ENCODE results near the gene RFX7.
A peak's percentile ranks its signal among the peaks of the same experiment; 100 is the strongest.

RFX7 gene

DNA sequence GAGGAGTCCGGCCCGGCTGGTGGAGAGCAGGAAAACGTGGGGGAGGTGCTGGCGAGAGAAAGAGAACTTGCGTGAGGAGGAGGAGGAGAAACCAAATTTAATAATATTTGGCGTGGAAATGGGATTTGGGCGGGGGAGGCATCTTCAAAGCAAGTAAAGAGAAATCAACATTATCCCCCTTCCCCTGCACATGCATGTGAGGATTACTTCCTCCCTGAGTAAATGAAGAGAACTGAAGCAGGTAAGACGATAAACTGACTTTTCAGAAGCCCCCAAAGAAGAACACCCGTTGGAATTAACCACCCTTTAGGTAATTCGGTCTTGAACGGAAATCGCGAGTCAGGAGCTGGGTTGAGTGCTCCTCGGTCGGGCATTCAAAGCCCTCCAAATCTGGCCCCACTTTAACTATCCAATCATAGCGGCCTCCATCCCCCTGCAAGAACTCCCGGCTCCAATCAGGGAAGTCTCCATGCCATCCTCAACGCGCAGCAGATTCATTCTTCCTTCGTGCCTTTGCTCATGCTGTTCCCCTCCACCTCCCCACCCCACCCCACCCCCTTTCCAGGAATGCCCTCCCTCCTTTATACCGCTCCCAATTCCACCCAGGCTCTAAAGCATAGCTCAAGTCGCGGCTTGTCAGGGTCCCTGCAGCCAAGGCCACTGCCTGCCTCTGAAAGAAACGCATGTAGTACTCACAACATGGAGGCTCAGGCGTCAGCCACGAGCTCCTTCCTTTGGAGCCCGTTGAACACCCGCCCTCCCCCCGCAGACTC, 545 bp upstream of the RFX7 start:
- DNase-seq: peak; percentile 69

DNA sequence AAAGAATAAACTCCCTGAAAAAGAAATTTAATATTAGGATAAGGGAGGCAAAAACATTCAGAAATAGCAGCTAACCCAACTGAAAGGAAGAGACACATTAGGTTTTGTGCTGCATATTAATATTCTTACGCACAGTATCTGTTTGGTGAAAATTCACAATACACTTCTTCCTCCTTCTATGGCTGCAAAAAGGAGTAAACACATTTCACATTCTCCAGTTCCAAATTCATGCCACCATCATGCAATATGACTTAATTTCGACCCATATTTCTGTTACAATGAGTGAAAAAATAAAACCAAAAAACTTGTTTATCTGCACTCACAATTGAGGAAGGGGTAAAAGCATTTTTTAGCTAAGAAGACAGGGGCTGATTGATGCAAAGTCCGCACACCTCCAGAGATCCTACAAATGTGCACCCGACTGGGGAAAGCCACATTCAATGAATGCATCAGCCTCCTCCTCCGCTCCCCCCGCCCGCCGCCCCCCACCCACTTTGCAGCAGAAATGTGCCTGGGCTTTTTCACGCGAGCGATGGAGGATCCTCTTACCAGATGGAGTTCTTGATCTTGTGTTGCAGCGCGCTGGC, 1.0 kb downstream of the RFX7 start:
- peak; percentile 67 for DNase-seq

DNA sequence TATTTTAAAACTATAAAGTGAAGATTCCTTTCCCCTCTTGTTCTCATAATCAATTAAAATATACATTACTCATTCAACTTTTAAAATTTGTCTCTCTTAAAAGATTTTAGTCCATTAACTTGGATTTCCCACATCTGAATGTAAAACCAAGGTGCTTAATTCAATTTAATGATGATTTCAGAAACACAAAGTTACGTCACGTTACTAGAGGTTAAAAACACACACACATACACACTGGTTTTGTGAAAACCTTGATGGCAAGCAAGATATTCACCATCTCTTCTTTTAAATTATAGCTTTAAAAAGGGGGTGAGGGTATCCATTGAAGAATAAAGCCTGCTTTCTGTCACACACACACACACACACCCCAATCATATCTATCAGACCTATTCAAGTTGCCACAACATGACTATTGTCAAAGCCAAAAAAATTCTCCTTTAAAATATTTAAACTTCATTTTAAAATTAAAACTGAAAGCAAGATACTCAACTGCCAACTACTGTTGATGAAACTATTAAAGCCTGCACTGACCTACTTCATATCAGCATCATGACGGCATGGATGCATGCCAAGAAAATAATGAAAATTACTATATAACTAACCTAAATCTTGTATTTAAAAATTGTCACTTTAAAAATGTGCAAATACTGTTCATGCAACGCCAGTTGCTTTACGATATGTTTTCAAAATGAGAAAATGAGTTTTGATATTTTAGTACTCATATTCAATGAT, 2.1 kb downstream of the RFX7 start:
- DNase-seq: no peak

DNA sequence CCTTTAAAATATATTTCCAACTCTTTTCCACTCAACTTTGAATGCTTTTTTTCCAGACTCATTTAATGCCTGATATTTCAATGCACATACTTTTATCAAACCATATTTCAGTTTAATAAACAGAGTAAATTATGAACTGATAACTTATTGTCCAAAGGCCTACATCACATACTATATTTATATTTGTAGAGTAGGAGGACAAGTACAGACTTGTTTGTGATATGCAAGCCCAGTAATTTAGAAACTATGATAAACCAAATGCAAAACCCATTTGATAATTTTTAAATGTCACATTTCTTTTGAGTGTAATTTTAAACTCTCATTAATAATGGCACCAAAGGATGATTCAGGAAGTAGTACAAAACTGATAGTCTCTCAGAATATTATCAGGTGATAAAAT, 3.3 kb downstream of the RFX7 start:
- no peak for DNase-seq

DNA sequence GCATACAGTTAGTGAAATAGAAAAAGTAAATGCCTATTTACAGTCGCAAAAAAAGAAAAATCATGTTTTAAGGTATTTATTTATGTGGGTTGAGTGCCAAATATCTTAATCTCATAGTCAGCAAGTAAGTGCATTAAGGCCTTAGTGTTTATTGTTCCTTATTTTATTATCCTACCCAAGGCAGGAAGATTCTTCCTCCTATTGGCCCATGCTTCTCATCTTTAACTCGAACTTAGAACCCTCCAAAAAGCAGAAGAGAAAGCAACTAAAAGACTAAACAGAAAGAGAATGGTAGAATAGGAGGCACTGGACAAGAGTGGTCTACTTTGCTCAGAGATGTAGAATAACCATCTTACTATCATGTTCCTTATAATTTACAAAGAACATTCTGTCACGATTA, 7.5 kb downstream of the RFX7 start:
- no peak for DNase-seq

DNA sequence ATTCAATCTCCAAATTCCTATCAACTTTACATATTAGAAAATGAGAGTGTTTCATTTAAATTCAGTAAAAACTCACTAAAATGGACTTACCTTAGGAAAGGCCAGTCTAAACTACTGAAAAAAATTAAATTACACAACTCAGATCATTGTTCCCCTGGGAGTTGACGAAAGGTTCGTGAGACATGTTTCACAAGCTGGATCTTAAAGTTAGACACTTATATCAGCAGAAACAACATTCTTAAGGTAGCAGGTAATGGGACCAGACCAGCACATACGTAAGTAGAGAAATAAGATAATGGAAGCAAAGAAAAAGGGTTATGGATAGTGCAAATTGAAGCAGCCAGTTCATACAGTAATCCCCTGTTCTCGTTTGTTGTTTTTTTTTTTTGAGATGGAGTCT, 8.9 kb downstream of the RFX7 start:
- no peak for DNase-seq

DNA sequence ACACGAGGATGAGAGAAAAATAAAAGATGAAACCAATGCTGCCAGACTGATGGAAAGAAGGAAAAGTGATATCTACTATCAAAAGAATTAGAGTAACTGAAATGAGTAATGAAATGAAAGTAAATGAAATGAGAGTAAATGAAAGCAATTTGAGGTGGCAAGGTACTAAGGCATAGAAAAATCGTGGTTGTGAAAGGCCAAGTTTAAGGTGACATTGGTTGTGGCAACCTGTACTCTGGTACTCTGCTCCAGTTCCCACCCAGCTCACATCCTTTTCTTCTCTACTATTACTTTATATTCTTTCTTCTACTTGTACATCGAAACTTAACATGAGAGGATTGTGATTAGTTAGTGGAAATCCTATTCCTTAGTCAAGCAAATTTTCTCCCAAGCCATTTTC, 10.1 kb downstream of the RFX7 start:
- DNase-seq: no peak

DNA sequence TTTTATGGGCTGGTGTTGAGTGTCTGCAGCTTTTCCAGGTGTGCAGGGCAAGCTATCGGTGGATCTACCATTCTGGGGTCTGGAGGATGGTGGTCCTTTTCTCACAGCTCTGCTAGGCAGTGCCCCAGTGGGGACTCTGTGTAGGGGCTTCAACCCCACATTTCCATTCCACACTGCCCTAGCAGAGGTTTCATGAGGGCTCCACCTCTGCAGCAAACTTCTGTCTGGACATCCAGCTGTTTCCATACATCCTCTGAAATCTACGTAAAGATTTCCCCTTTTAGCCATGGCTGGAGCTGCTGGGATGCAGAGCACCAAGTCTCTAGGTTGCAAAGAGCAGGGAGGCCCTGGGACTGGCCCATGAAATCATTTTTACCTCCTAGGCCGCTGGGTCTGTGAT, 11.6 kb downstream of the RFX7 start:
- DNase-seq: no peak

DNA sequence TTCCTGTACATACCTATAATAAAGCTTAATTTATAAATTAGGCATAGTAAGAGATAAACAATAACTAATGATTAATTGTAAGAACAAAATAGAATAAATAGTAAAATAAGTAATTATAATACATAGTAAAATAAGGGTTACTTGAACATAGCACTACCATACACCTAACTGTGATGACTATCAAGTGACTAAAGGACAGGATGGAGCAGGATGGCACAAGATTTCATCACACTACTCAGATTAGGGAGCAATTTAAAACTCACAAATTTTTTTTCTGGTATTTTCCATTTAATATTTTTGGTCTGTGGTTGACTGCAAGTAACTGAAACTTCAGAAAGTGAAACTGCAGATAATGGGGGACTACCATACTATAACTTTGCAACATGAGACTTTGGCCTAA, 14.8 kb downstream of the RFX7 start:
- DNase-seq: no peak

DNA sequence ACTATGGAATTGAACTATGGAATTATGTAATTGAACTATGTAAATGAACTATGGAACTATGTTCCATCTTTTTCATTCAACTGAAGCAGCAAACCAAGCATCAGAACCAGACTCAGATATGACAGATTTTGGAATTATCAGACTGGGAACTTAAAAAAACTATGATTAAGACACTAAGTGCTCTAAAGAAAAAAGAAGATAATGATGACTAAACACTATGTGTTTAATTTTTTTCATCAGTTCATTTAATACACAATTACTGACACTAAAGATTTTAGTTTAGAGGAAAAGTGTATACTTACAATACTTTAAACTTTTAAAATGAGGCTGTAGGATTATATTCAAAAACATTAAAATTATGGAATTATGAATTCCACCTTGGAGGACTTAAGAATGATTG, 15.3 kb downstream of the RFX7 start:
- no peak for DNase-seq

DNA sequence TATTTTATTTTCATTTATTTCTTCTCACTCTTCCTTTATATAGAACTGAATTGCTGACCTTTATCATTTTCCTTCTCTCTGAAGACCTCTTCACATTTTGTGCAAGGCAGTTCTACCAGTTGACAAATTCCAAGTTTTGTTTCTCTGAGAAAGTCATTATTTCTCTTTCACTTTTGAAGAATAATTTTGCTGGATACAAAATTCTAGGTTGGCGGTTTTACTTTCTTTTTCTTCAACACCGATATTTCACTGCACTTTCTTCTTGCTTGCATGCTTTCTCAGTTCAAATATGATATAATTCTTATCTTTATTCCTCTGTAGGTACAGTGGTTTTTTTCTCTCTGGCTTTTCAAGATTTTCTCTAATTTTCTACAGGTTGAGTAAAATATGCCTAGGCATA, 15.9 kb downstream of the RFX7 start:
- DNase-seq: no peak

DNA sequence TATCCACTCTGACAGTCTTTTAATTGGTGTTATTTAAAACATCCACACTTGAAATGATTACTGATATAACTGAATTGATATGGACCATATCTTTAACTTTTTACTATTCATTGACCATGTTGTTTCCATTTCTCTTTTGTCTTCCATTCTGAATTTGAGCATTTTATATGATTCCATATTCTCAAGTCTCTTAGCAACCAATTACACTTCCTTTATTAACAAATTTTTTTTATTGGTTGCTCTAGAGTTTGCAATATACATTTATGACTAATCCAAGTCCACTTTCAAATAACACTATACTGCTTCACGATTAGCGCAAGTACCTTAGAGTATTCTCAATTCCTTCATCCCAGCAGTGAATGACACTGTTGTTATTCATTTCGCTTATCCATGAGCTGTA, 16.4 kb downstream of the RFX7 start:
- no peak for DNase-seq

DNA sequence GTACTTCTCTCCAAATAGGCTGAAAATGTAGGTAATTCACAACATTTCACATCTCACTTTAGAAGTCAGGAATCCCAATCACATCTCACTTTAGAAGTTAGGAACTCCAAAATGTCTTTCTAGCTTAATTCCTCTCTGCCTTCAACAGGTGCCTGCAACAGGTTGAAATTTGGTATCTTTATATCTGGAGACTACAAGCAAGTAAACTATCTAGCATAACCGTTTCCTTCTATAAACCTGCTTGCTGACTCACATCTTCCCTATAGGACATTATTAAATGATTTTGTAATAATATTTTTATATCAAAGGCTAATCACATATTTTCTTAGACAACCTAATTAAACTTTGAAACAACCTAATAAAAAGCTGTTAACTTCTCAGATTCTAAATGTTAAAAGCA, 18.2 kb downstream of the RFX7 start:
- DNase-seq: no peak

DNA sequence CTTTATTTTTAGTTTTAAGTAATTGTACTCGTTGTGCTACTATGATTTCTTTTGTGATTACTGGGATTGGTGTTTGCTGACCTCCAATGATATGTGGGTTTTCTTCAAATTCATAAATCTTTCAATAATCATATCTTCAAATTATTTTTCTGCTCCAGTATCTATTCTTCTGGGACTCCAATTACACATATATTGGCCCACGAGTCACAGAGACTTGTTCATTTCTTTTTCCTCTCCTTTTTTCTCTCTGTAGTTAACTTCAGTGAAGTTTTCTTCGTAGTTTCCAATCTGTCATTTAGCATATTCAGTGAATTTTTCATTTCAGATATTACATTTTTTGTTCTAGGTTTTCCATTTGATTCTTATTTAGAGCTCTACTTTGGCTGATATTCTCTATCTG, 21.4 kb downstream of the RFX7 start:
- no peak for DNase-seq

DNA sequence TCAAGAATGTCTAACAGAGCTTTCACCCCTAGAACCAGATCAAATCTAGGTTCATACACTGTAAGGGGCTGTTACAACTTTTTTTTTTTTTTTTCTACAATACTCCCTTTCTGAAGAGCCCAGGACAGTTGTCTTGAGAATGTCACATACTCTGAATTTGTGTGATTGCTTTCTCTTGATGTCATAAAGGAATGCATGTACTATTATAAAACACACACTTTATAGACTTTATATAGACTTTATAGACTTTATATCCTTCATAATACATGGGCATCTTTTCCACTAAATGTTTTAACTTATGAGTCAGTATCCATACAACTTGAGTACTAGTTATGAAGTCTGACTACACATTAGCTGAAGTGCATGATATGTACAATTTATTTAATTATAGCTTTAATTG, 26.3 kb downstream of the RFX7 start:
- DNase-seq: no peak

DNA sequence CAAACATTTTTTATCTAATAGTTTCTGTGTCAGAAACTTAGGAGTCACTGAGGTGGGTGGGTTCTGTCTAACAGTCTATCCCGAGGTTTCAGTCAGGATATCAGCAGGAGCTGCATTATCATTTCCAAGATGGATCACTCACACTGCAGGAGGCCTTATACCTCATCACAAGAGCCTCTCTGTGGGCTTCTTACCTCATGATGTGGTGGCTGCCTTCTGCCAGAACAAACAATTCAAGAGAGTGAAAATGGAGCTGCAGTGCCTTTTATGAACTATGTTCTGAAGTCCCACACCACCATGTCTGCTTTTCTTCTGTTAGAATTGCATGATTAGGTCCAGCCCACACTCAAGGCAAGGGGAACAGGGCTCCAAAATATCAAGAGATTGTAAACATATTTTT, 27.9 kb downstream of the RFX7 start:
- DNase-seq: no peak

DNA sequence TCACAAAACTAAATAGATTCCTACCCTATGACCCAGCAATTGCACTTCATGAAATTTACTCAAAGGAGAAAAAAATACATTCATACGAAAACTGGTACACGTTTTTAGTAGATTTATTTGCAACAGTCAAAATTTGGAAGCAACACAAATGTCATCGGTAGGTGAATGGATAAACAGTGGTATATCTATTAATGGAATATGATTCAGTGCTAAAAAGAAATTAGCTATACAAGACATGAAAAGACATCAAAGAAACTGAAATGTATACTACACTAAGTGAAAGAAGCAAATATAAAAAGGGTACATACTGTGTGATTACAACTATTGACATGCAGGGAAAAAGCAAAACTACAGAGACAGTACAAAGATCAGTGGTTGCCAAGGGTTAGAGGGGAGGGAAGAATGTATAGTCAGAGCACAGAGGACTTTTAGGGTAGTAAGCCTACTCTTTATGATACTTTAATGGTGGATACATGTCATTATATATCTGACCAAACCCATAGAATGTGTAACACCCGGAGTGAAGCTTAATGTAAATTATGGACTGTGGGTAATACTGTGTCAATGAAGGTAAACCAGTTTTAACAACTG, 31.6 kb downstream of the RFX7 start:
- no peak for DNase-seq

DNA sequence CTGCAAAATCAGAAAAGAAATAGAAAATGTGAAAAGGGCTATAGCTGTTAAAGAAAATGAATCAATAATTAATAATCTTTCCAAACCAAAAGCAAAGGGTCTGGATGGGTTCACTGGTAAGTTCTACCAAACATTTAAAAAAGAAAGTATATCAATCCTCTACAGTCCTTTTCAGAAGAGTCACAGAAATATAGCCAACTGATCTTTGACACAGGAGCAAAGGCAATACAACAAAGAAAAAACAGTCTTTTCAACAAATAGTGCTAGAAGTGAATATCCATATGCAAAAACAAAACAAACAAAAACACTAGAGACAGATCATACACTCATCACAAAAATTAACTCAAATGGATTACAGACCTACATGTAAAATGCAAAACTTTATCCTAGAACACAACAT, 32.6 kb downstream of the RFX7 start:
- no peak for DNase-seq

DNA sequence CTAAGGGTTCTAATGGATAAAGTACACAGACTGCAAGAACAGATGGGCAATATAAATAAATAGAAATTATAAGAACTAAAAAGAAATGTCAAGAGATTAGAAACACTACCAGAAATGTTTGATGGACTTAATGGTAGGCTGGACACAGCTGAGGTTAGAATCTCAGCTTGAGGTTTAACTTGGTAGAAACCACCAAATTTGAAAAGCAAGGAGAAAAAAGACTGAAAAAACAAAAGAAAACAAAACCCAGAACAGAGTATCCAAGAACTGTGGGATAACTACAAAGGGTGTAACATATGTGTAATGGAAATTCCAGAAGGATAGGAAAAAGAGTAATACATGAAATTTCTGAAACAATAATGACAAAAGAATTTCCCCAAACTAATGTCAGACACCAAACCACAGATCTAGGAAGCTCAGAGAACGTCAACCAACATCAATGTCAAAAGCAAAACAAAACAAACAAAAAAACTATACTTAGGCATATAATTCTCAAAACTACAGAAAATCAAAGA, 35.0 kb downstream of the RFX7 start:
- DNase-seq: no peak

DNA sequence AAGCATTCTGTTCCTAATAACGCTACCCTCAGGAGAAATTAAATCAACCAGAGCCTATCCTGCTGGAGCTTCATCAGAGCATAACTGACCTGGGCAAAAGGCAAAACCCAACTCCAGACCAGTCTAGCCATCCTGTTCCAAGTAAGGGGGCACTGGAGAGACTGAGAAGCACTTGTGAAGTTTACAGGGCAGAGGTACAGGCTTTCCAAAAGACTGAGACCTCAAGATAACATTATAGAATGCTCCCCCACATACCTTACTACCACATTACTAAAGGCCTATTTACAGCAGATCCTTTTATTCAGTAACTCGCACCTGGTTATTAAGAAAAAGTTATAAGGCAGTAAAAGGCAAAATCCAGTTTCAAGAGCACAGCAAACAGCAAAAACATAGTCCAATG, 35.5 kb downstream of the RFX7 start:
- no peak for DNase-seq

DNA sequence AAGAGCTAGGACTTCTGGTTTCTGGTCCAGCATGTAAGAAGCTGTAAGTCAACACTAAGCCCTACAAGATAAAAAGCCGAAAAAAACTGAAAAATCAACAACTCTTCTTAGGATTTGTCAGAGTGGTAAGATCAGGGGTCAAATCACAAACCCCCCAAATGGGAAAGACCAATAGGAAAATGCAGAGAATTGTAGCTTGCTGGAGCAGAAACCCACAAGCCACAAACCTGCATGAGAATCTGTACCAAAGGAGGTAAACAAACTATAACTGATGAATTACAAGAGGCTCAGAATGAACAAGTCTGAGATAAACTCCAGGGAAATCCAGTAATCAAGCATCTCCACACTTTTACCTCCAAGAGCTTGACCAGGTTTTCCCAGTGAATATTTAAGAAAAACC, 36.0 kb downstream of the RFX7 start:
- DNase-seq: no peak

DNA sequence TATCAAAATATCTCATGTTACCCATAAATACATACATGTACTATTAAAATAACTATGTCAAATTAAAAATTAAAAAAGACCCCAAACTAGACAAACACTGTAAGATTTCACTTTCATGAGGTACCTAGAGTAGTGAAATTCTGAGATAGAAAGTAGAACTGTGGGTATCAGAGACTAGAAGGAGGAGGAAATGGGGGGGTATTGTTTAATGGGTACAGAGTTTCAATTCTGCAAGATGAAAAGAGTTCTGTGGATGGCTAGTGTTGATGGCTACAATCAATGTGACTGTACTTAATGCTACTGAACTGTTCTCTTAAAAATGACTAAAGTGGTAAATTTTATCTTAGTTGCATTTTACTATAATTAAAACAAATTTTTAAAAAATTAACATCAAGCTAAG, 36.6 kb downstream of the RFX7 start:
- DNase-seq: no peak

DNA sequence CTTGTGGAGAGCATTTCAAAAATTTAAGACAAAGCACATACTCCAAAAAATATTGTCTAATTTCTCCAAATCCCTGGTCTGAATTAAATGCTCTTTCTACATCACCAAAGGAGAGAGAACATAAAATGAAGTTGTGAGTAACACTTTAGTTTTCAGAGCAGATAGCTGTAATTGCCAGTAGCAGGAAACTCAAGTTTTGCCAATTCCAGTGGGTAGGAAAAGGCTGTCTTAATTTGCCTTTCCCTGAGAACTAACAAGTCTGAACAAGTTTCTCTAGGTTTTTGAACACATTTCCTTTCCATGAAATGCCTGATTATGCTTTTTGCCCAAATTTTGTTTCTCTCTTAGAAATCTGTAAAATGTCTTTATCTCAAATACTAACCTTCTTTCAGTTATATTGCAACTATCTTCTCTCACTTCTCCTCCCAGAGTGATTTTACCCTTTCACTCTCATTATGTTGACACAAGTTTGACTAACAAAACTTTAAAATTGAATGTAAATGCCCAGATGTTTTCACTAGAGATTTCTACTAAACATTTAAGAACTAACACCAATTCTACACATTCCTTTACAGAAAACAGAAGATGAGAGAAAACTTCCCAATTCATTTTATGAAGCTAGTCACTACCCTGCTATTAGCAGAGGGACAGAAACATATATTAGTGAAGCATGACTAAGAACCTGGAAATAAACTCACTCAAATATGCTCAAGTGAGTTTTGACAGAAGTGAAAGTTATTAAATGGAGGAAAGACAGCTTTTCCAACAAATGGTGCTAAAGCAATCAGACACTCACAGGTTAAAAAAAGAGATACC, 38.4 kb downstream of the RFX7 start:
- DNase-seq: no peak
